Measurements from ENCODE around the gene ABCC3.

DNA sequence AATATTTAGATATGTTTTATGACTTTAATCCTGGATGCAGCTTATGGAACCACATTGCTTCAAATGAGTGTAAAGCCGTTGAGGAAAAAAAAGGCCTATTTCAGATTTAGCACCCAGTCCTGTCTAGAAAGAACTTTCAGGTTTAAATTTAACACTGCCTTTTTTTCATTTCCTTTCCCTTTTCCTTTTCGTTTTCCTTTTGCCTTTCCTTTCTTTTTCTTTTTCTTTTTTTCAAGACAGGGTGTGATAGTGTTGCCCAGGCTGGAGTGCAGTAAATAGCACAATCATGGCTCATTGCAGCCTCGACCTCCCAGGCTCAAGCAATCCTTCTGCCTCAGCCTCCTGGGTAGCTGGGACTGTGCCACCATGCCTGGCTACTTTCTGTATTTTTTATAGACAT lies 100.6 kb downstream of the ABCC3 start:
- TF ChIP-seq, protein P1, sequence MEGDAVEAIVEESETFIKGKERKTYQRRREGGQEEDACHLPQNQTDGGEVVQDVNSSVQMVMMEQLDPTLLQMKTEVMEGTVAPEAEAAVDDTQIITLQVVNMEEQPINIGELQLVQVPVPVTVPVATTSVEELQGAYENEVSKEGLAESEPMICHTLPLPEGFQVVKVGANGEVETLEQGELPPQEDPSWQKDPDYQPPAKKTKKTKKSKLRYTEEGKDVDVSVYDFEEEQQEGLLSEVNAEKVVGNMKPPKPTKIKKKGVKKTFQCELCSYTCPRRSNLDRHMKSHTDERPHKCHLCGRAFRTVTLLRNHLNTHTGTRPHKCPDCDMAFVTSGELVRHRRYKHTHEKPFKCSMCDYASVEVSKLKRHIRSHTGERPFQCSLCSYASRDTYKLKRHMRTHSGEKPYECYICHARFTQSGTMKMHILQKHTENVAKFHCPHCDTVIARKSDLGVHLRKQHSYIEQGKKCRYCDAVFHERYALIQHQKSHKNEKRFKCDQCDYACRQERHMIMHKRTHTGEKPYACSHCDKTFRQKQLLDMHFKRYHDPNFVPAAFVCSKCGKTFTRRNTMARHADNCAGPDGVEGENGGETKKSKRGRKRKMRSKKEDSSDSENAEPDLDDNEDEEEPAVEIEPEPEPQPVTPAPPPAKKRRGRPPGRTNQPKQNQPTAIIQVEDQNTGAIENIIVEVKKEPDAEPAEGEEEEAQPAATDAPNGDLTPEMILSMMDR (conservative IDR thresholded peaks at IDR 0.05): no peak
- no peak for TF ChIP-seq ZFX (IDR thresholded peaks at IDR 0.05)
